ENCODE measurements around the gene MATN1. TPM values are rescaled to one million over a fixed set of nuclear protein-coding genes. Genes with fewer than 3 reads are reported as not detected.
"Not testable (repeated sequence)": the region's sequence is repeated elsewhere in the genome, so short reads cannot be mapped to it uniquely, and the experiment has no call there.

The MATN1 gene, protein sequence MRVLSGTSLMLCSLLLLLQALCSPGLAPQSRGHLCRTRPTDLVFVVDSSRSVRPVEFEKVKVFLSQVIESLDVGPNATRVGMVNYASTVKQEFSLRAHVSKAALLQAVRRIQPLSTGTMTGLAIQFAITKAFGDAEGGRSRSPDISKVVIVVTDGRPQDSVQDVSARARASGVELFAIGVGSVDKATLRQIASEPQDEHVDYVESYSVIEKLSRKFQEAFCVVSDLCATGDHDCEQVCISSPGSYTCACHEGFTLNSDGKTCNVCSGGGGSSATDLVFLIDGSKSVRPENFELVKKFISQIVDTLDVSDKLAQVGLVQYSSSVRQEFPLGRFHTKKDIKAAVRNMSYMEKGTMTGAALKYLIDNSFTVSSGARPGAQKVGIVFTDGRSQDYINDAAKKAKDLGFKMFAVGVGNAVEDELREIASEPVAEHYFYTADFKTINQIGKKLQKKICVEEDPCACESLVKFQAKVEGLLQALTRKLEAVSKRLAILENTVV
- total RNA-seq = 0.85 TPM

DNA sequence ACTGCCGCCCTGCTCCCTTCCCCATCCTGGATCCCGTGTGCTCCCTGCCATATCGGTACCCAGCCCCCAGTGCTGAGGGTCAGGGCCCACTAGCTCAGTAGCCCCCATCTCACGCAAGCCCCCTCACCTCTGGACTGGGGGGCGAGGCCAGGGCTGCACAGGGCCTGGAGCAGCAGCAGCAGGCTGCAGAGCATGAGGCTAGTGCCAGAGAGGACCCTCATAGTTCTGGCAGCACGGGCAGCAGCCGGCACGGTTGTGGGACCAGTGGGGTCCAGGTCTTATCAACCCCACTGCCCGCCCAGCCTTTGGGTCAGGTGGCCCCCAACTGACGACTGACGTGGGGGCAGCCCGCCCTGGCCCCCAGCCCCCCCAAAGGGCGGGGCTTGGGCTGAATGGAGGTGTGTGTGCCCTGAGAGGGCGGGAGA is at the start of gene MATN1:
TSS of gene MATN1 (minus strand) at position 255 of the 425 bp plus-strand sequence. CDS start at position 221, 34 bp downstream.
- TF ChIP-seq, protein P1, sequence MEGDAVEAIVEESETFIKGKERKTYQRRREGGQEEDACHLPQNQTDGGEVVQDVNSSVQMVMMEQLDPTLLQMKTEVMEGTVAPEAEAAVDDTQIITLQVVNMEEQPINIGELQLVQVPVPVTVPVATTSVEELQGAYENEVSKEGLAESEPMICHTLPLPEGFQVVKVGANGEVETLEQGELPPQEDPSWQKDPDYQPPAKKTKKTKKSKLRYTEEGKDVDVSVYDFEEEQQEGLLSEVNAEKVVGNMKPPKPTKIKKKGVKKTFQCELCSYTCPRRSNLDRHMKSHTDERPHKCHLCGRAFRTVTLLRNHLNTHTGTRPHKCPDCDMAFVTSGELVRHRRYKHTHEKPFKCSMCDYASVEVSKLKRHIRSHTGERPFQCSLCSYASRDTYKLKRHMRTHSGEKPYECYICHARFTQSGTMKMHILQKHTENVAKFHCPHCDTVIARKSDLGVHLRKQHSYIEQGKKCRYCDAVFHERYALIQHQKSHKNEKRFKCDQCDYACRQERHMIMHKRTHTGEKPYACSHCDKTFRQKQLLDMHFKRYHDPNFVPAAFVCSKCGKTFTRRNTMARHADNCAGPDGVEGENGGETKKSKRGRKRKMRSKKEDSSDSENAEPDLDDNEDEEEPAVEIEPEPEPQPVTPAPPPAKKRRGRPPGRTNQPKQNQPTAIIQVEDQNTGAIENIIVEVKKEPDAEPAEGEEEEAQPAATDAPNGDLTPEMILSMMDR (IDR thresholded peaks at IDR 0.05) = no peak
- H3K4me1 ChIP-seq = peaks cover 0 to 4% of the 10 kb centered on the region in 2 donors
- H3K27ac ChIP-seq = no peak within 1 kb of the TSS
- H3K9me3 ChIP-seq = no peaks in the 10 kb centered on the region
- H3K4me3 ChIP-seq = no peak within 1 kb of the TSS
- H3K27me3 ChIP-seq = no peaks in the 10 kb centered on the region
- peaks cover 0 to 5% of the 10 kb centered on the region in 2 donors for H3K36me3 ChIP-seq
- intact Hi-C loops (cut with DNase I) = loop anchor here (10.0 kb wide), 1 partner anchor 341 kb away; the partner anchor contains the start of gene PUM1
- no peak for DNase-seq (ENCODE audit: low spot score in 2 of 2)

- TF ChIP-seq, protein P1 (IDR thresholded peaks at IDR 0.05) = no peak
- peaks cover 0 to 8% of the 10 kb centered on the region in 2 donors for H3K4me1 ChIP-seq
- intact Hi-C loops (cut with DNase I) = no loop called here
Observed at GRCh38 chr1:30771005-30771404, 47.6 kb upstream of the MATN1 start.

GRCh38 chr1:30770150-30770549 is 46.8 kb upstream of the MATN1 start:
- intact Hi-C loops (cut with DNase I) = no loop called here
- TF ChIP-seq, protein P1 (IDR thresholded peaks at IDR 0.05) = no peak
- no peaks in the 10 kb centered on the region for H3K27me3 ChIP-seq
- peak overlapping the region in 1 of 2 donors; percentile 1 for H3K27ac ChIP-seq
- DNase-seq (ENCODE audit: low spot score in 2 of 2) = no peak
- H3K4me1 ChIP-seq = peaks cover 0 to 8% of the 10 kb centered on the region in 2 donors
- no peaks in the 10 kb centered on the region for H3K9me3 ChIP-seq
- H3K4me3 ChIP-seq = no peak overlapping the region
- no peaks in the 10 kb centered on the region for H3K36me3 ChIP-seq

More at GRCh38 chr1:30771005-30771404, 47.6 kb upstream of the MATN1 start:
- H3K27me3 ChIP-seq = no peaks in the 10 kb centered on the region
- no peak overlapping the region for H3K4me3 ChIP-seq
- H3K27ac ChIP-seq = no peak overlapping the region
- no peaks in the 10 kb centered on the region for H3K36me3 ChIP-seq
- H3K9me3 ChIP-seq = no peaks in the 10 kb centered on the region
- DNase-seq (ENCODE audit: low spot score in 2 of 2) = no peak

DNA sequence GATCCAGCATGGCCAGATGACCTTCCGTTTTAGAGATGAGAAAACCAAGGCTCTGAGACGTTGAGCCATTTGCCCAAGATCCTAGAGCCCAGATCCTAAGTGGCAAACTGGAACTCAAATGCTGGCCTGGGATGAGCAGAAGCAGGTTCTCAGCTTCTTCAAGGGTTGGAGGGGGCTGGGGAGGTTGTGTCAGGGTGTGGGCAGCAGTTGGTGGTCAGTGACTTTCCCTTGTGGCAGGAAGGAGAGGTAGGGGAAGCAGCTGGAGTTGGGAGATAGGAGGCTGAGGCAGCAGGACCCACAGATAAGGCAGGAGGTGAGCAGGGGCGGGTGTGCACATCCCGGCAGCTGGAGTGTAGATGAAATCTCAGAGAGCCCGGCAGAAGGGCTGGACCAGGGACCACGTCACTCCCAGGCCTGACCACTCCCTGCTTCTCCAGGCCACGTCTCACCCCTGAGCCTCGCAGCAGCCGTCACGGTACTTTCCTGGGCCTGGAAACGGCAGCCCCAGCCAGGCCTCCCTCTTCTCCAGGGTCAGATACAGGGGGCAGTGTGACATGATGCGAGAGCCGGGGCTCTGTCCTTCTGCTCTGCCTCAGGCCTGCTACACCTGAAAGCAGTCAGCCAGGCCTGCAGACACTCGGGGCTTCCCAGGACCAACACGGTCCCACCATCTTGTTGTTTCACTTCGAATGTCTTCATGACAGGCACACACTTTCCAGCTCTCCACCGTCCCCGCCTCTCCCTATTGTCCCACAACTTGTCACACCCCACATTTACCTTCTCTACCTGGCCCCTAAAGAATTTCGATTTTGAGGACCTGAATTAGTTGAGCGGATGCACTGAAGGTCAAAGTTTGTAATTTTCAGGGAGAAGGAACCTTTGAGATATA is 45.7 kb upstream of the MATN1 start:
- peaks cover 2 to 13% of the 10 kb centered on the region in 2 donors for H3K4me1 ChIP-seq
- no peaks in the 10 kb centered on the region for H3K9me3 ChIP-seq
- TF ChIP-seq, protein P1 (IDR thresholded peaks at IDR 0.05) = no peak
- no peak overlapping the region for H3K4me3 ChIP-seq
- intact Hi-C loops (cut with DNase I) = no loop called here
- DNase-seq (ENCODE audit: low spot score in 2 of 2) = no peak
- H3K27ac ChIP-seq = no peak overlapping the region
- H3K27me3 ChIP-seq = no peaks in the 10 kb centered on the region
- H3K36me3 ChIP-seq = no peaks in the 10 kb centered on the region

DNA sequence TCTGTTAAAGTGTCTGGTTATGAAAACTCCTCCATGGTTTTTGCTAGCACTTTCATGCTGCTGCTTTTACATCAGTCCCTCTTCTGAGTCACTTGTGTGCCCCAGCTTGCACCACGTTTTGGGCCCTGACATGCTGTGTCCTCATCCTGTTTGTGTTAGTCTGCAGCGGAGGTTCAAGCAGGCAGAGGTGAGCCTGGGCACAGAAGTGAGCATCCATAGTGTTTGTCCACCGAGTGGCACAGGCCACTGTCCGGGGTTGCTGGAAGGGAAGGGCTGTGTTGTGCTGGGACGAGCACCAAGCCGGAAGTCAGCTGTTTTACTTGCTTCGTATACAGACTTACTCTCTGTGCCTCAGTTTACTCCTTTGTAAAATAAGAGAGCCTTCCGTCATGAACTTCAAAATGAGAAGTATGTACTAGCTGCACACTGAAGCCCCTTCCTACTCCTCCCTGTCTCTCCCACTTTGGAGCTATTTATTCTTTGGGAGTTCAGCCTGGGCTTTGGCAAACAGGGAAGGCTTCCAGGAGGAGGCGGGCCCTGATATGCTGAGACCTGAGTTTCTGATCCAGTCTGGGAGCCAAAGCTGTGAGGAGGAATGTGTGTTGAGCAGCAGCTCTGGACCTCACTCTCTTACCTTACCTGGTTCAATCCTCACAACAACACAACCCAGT is 44.9 kb upstream of the MATN1 start:
- Histone ChIP-seq H3K36me3 (no peaks in the 10 kb centered on the region), H3K9me3 (no peaks in the 10 kb centered on the region), H3K27ac (no peak overlapping the region), H3K27me3 (no peaks in the 10 kb centered on the region), H3K4me1 (peaks cover 4 to 21% of the 10 kb centered on the region in 2 donors), H3K4me3 (no peak overlapping the region)
- DNase-seq (ENCODE audit: low spot score in 2 of 2) = no peak
- TF ChIP-seq, protein P1 (IDR thresholded peaks at IDR 0.05) = no peak
- intact Hi-C loops (cut with DNase I) = no loop called here

DNA sequence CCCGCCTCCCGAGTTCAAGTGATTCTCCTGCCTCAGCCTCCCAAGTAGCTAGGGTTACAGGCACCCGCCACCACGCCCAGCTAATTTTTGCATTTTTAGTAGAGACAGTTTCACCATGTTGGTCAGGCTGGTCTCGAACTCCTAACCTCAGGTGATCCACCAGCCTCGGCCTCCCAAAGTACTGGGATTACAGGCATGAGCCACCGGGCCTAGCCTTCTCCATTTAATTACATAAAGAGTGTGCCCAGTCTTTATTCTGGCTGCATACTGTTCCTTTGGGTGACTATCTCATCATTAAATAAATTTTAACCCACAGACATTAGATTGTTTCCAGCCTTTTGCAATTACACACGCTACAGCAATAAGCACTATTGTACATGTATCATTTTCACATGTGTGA is 43.6 kb upstream of the MATN1 start:
- H3K9me3 ChIP-seq; intact Hi-C loops (cut with DNase I); H3K27ac ChIP-seq; DNase-seq (ENCODE audit: low spot score in 2 of 2); H3K36me3 ChIP-seq; H3K4me3 ChIP-seq; H3K27me3 ChIP-seq: not testable (repeated sequence)
- H3K4me1 ChIP-seq = peaks cover 8 to 31% of the 10 kb centered on the region in 2 donors

Data from ascending aorta (tissue), 2 donors.